ENCODE measurements around the gene KIAA1217.

KIAA1217 gene

DNA sequence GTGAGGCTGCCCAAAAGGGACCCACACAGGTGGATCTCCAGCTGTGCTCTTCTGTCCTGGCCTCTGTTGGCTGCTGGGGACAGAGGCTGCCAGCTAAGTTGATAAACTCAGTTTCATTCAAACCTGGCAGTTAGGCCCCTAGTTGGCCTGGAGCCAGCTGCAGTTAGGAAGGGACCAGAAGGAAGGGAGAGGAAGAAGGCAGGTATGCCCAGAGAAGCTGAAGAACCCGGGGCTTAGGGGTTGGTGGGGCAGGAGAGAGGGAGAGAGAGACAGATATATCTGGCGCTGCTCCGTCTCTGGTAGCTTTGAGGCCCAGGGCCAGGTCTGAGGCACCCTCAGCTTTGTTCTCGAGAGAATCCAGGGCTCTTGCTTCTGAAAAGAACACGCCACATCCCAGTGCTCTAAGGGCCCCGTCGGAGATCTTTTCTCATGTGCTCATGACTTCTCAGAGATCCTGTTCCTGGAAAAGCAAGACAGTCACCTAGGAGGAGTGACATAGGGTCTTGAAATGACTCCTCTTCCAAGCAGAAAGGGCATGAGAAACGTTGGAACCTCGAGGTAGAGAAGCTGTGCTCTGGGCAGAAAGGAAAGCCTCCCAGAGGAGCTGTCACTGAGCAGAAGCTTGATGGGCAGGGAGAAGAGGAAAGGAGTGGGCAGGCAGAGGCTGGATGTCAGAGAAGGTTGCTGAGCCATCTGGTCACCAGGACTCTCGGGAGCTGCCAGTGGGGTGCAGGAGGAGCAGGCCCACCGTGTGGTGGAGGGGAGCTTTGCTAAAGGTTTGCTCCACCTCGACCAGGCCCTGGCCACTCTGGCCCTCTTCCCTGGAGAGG, 361.1 kb downstream of the KIAA1217 start:
- in situ Hi-C loops (cut with MboI; ENCODE audit: low sequenced_read_pairs): no loop called here

DNA sequence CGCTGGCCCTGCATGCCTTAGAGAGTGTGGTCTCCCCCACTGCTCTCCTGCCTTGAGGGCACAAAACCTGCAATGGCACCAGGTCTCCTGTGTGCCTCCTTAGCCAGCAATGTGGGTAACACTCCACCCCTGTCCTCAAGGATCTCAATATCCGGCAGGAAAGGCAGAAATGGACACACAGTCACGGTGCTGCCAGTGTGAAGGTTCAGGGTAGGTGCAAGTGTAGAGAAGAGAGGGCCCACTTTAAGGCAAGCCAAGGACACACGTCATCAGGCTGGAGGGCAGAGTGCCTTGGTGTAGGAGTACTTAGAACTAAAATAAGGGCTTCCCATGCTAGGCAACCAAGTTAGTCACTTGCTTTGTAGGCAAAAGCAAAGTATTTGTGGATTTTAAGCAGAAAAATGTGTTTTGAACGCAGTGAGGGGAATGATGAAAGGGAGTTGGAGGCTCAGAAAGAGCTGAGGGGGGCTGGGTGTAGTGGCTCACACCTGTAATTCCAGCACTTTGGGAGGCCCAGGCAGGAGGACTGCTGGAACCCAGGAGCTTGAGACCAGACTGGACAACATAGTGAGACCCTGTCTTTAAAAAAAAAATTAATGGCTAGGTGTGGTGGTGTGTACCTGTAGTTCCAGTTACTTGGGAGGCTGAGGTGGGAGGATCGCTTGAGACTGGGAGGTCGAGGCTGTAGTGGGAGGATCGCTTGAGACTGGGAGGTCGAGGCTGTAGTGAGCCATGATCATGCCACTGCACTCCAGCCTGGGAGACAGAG, 361.9 kb downstream of the KIAA1217 start:
- in situ Hi-C loops (cut with MboI; ENCODE audit: low sequenced_read_pairs): no loop called here

DNA sequence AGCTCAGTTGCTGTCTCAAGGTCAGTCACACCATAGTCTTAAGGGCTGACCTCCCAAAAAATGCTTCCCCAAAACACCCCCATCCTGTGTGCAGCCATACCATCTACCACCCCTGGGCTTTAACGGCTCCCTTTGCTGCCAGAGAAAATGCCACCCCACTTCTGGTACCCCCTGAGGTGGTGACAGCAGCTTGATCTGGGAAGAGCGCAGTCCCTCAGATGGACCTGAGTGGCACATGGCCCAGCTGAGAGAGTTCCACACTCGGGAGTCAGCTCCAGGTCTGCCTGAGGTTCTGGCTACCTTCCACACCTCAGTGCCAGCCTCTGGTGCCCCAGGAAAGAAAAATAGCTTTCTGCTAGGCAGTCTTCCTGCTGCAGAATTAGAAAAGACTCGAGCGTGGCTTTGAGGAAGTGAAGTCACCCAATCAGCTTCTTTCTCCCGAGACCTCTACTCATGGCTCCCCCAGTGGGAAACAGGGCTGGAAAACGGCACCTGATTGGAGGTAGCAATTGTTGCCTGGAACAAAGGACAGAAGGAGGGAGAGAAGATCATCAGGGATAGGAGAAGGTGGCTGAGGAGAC, 363.0 kb downstream of the KIAA1217 start:
- in situ Hi-C loops (cut with MboI; ENCODE audit: low sequenced_read_pairs): no loop called here

DNA sequence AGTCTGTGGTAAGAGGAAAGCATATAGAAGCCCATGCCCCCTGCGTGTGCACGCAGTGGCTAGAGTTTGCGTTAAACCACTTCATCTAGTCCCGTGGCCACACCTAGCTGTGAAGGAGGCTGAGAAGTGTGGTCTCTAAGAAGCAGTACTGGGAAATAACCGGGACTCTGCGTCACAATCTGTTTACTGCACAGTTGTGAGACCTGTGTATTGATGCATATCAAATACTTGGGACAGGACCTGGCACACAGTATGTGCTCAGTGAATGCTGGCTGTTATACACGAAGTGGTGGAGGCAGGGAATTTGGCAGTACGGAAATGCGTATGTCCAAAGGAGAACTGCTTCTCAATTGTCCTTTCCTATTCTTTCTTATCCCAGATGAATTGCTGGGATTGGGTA, 365.2 kb downstream of the KIAA1217 start:
- in situ Hi-C loops (cut with MboI; ENCODE audit: low sequenced_read_pairs): no loop called here

DNA sequence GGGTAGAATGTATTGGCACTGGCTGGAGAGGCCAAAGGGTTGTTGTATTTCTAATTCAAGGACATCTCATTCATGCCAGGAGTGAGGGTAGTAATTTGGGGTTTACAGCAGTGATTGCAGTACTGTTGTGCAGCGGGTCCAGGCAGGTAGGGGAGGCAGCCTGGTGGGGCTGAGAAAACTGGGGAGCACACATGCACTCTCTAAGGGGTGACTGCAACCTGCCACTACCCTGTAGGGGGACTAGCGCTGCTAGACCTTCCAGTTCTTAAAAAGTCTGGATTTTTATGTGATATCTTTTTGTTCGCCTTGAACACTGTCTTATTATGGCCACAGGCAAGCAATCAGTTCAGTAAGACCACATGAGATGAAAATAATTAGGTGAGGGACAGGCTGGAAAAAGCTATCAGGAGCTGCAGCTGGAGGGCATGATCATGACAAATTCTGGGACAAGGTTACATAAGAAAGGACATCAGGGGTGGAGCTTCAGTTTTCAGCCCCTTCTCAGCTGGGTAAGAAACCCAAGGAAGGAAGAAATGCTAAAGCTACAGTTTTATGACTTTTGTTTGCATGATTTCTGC, 365.7 kb downstream of the KIAA1217 start:
- in situ Hi-C loops (cut with MboI; ENCODE audit: low sequenced_read_pairs): no loop called here

DNA sequence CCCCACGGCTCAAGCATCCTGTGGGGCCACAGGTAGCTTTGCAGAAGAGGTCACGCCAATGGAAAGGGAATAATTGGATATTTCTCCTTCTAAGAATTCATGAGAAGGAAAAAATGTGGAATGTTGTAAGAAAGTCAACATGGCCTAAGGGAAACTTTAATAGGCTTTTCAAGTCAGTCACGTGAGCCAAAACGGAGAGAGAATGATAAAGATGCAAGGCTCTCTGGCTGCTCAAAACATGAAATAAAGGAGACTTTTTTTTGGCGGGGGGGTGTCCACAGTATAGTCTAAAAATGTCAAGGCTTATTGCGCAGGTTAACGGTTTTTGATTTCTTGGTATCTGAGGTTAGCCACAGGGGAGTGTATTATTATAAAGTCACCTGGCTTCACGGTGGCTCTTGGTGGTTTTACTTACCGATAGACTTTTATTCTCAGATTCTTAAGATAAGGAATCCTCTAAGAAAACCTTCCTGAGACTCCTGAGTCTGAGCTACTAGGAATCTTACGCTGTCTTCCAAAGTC, 366.6 kb downstream of the KIAA1217 start:
- in situ Hi-C loops (cut with MboI; ENCODE audit: low sequenced_read_pairs): no loop called here

DNA sequence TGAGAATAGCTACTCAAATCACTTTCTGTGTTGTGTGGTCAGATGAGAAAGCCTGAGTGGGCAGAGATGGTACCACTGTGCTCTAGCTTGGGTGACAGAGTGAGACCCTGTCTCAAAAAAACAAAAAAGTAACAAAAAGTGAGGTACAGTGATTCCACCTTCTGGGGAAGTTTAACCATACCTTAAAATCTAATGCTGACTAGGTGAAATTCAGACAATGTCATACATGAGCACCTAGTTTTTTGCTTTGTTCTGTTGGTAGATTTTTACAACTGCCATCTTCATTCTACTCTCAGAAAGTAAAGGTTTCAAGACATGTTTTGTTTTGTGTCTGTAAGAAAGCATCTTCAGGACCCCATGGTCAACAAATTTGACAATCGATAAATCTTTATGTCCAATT, 370.5 kb downstream of the KIAA1217 start:
- in situ Hi-C loops (cut with MboI; ENCODE audit: low sequenced_read_pairs): no loop called here

DNA sequence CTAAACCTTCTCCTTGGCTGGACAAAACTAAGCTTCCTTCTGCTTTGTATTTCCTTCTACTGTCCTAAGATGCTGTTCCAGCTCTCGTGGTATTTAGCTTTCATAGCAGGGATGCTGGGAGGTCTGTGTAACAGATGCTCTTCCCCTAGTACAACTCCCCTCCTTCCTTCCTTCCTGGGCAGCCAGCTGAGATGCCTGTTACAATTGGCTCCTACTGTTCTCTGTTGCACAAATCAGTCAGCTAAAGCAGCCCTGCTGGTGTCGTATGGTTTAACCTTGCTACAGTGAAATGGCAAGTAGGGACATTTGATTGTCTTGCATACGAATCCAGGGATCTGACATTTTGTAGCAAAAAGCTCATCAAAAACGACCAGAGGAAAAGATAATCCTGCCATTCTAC, 371.0 kb downstream of the KIAA1217 start:
- in situ Hi-C loops (cut with MboI; ENCODE audit: low sequenced_read_pairs): no loop called here

DNA sequence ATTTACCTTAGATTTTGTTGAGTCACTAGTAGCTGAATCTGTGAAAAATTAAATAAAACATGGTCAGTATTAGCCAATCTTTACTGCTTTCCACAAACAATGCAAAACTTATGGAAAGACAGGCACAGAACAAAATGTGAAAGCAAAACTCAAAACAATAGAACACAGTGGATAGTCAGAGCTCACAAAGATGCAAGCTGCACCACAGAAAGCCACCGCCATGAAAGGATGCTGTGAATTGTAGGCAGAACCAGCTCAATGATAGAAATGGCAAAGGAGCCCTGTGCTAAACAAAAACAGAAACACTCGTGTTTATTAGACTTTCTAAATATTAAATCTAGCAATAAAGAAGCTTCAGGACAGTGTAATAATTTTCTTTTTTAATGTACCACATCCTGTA, 380.3 kb downstream of the KIAA1217 start:
- in situ Hi-C loops (cut with MboI; ENCODE audit: low sequenced_read_pairs): no loop called here

DNA sequence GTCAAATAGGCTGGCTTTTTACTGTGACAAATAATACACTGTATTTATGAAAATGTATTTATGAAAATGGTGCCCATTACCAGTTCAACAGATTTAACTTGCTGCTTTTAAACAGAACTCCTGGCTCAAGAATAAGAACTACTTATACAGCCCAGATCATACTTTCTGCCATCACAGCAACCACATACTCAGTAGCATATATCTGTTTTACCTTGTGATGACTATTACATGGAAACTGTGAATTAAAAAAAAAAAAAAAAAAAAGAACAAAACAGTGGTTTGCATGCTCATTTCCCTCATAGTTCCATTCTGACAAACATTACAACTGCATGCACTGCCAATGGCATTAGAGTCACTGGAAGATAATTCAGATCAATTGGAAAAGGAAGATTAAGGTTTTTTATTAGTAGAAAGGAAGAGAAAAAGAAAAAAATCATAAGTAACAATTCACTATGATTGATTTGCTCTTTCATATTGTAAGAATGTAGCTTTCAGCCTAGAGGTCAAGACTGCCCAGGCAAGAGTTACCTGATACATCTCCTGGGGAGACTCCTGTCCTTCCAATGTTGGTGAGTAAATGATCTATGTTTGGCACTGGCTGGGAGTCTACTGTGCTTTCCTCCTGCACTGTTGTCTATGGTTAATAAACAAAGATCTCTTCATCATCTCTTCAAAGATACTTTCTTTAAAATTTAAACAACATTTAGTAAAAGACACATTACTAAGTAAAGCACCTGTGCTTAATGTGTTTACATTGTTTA, 381.9 kb downstream of the KIAA1217 start:
- in situ Hi-C loops (cut with MboI; ENCODE audit: low sequenced_read_pairs): no loop called here

DNA sequence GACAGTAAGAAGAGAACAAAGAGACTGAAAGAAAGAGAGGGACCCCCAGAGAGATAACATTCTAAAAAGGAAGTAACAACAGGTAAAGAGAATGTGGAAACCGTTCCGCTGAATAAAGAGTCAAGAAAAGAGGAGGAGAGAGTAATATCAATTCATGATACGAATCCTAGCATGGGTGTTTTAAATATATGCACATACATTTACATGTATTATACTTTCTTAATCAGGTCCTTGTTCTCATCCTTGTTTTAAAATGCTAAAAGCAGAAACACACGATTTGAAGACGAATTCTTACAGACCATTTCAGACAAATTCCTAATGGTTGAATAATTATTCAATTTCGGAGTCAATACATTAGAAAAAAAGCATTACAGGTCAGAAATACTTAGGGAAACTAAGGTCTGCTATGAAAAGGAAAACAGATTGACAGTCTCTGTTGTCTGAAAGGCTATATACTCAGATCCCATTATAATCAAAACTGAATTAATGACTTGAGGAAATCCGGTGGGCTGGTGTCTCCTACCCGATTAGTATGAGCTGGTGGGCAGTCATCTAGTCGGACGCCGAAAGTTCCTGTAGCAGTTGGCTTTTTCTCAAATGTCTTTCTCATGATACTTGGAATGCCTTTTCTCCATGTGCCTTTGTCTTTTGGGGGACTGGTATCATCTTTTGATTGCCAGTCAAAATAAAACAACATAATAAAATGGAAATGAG, 387.4 kb downstream of the KIAA1217 start:
- in situ Hi-C loops (cut with MboI; ENCODE audit: low sequenced_read_pairs): no loop called here

DNA sequence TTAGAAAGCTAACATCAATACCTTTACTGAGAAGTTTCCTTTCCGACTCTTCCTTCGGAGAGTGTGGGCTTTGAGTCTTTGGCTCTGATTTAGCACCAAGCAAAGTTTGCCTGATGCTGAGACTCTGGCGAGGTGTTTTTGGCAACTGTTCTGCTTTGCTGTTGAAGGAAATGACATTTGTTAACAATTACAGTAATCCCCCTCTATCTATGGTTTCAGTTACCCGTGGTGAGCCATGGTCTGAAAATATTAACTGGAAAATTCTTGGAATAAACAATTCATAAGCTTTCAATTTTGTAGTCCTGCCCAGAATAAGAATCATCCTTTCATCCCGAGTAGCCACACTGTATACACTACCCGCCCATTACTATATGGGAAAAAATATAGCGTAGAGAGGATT, 388.5 kb downstream of the KIAA1217 start:
- in situ Hi-C loops (cut with MboI; ENCODE audit: low sequenced_read_pairs): no loop called here

Data from HL-60/S4 treated with retinoic acid at 250 ng/mL for 4 days and 3 days (cell line).